Muscle of arm (tissue), 12 donors: Measurements from ENCODE around the gene C10orf67. TPM values are rescaled to one million over a fixed set of nuclear protein-coding genes. Genes with fewer than 3 reads are reported as not detected.
"Not testable (repeated sequence)": the region's sequence is repeated elsewhere in the genome, so short reads cannot be mapped to it uniquely, and the experiment has no call there.

Experiments used
- DNase-seq: peaks from one replicate; pipeline ENCODE4 v3.0.0-alpha.2; 2013
- polyA plus RNA-seq, 12 donors: library from polyadenylated mRNA; unstranded; fragments of 120-200 nt; gene quantifications; one replicate each; pipeline ENCODE4 v1.2.1, GENCODE V29; 2013; ENCODE audit not compliant: insufficient read length in 12 of 12

Gene C10orf67
- polyA plus RNA-seq, 12 donors: 0.13 to 0.34 (median 0.16) TPM; not detected in 3

DNA sequence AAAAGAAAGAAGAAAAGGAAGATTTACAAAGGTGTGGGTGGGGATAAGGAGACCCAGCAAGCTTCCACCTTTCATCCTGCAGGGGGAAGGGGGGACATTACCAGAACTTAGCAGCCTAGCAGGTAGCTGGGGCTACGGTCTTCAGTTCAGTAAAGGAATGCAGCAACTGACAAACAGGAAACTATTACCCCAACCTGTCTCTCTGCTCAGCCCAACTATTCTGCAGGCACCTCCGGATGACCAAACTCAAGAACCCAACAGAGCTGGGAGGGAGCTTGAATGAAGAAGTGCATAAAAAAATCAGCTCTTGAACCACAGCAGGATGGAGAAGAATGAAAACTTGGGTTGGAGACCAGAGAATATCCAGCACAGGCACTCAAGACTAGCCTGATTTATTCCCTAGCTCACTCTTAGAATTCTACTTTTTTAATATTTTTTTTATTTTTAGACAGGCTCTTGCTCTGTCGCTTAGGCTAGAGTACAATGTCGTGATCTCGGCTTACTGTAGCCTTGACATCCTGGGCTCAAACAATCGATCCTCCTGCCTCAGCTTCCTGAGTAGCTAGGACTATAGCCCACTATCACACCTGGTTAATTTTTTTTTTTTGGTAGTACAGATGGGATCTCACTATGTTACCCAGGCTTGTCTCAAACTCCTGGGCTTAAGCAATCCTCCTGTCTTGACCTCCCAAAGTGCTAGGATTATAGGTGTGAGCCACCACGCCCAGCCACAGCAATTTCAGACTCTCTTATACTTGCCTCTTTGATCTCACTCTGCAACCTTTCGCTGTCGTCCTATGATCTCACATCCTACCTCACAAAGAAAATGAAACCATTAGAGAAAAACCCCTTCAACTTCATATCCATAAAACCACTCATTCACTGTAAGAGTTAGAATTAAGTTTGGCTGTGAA lies 18.5 kb upstream of the C10orf67 start:
- no peak for DNase-seq

DNA sequence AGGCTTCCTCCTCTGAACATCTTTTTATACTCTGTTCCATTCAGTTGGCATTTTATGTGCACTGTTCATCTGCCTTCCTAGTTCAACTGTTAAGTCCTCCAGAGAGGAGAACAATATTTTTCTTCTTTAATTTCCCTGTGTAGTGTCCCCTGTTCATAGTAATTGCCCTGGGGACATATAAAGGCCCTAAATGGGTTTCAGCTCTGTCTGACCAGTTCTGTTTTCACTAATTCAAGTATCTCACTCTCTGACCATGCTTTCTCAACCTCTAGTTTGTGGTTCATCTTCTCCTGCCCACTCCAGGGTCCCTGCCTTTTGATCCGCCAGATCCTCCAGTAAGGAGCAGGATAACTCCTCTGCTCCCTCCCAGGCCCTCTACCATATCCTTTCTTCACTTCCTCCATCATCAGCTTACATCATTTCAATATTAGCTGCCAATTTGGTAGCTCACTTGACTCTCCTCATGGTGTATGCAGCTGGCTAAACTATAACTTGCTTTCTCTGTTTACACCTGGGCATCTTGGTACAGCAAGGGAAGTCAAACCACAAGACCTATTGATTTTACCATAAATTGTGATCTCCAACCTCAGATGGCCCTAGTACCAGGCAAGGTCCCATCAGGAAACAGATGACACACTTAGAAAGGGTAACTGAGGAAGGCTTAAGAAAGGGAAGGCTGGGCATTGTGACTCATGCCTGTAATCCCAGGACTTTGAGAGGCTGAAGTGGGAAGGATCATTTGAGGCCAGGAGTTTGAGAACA lies 17.7 kb upstream of the C10orf67 start:
- no peak for DNase-seq

GRCh38 chr10:23361665-23362064 lies 17.1 kb upstream of the C10orf67 start:
- no peak for DNase-seq

DNA sequence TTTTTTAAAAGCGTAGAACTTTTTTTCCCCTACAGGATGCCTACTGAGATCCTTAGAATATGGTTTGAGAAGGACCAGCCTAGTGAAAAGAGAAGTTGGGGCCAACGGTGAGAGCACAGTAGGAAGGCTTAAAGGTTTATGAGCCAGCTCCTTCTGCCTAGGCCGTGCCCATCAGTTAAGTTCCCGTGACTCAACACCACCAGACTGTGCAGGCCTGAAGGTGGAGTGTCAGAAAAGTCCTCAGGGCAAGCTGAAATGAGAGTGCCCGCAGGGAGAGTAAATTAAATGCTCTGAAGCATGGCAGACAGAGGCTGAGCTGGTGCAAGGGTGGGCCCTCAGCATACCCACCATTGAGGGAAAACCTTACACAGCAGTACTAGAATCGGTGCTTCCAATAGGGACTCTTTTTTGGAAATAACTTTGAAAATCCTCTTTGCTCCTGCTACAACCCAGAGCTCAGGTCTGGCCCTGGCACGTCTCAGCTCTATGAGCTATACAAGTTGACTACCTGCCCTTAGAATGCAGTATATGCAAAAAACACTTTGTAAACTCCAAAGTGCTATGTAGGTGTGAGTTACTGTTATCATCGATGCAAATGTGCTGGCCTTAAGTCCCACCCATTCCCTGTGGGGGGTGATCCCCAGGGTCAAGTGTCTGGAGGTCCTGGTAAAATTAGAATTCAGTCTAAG lies 15.2 kb upstream of the C10orf67 start:
- no peak for DNase-seq

DNA sequence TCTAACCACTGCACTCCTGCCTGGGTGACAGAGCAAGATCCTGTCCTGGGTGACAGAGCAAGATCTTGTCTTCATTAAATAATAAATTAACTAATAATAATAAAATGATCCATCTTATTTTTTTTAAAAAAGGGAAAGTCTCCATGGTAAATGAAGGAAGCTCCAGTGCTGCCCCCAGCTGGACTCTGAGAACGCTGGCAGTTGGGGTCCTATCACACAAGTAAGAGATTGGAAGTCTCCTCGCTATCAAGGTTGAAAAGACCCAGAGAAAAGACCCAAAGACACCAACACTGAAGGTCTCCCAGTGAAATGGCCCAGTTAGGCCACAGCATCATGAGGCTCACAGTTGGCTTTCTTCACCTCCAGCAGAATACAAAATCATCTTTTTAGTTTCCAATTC lies 13.8 kb upstream of the C10orf67 start:
- no peak for DNase-seq

- no peak for DNase-seq
These were observed 10.2 kb upstream of the C10orf67 start for GRCh38 chr10:23354630-23355279.

DNA sequence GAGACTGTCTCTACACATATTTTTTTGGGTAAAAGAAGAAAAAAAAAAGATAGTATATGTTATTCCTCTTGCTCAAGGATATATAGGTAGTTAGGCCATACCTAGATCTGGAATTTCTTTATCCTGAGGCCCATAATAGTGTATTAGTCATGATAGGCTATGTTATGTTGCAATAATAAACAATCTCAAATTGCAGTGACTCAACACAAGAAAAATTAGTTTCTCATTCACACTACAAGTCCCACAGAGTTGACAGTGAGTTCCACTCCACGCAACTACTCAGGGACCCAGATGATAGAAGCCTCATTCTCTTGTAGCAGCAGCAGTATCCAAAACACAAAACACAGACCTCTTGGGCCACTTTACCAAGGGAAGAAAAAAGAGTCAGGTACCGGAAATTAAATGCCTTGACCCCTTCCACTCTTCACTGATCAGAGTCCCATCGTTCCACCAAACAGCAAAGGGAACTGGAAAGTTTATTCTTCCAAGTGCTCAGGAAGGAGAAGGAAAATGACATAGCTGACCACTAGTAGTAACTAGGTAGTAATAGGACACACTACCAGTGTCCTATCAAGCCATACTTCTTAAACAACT lies 7.4 kb upstream of the C10orf67 start:
- no peak for DNase-seq

- DNase-seq: not testable (repeated sequence)
These were observed 6.1 kb upstream of the C10orf67 start for GRCh38 chr10:23350706-23351105.

- no peak for DNase-seq
These were observed 1.3 kb upstream of the C10orf67 start for GRCh38 chr10:23345861-23346260.

- peak; percentile 35 for DNase-seq
These were observed 881 bp downstream of the C10orf67 start for GRCh38 chr10:23343591-23344240.

- no peak for DNase-seq
These were observed 2.2 kb downstream of the C10orf67 start for GRCh38 chr10:23342213-23342884.

DNA sequence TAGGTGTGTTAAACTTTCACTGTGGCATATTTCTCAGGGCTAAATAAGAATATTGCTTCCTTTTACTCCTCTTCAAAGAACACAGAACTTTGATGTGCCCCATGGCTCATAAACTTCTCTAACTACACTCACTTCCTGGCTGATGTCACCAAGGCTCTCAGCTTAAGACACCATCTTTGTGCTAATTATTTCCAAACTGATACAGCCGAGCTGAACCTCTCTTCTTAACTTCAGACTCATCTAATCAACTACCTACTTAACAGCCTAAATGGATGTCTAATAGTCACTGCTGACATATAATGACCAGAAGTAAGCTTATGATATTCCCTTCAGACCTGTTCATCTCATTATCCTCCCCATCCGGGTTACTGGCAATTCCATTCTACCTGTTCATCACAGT lies 3.6 kb downstream of the C10orf67 start:
- no peak for DNase-seq

DNA sequence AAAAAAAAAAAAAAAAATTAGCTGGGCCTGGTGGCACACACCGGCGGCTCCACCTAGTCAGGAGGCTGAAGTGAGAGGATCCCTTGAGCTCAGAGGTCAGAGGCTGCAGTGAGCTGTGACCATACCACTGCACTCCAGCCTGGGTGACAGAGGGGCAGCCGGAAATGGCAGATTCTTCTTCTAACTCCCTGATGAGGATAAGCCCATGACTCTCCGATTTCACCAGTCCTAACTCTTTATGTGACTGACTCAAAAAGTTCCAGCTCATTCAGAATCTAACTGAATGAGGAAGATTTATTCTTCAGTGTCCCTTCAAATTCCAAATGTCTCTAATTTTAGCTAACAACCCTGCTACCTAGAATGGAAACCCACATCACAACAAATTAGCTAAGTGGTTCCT lies 4.2 kb downstream of the C10orf67 start:
- no peak for DNase-seq

- no peak for DNase-seq
These were observed 5.7 kb downstream of the C10orf67 start for GRCh38 chr10:23338886-23339285.

DNA sequence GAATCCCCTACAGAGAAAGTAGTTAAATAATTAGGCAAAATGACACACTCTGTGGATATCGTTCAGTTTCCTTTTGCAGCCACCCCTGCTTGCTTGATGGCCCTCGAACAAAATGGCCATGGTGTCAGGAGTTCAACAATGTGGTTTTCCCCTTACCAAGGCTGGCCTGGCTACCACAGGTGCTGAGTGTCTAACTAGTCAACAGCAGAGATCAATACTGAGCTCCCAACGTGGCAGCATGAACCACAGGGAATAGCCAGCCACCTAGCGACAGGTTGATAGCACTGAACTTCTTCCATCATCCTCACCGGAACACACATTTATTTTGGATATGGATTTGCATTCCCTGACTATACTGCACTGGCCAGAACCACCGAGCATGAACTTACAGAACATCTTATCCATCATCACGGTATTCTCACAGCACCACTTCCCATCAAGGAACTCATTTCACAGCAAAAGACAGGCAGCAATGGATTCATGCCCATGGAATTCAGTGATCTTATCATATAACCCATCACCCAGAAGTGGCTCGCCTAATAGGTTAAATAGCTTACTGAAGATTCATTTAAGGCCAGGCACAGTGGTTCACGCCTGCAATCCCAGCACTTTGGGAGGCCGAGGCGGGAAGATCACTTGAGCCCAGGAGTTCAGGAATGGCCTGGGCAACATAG lies 6.3 kb downstream of the C10orf67 start:
- DNase-seq: no peak

- DNase-seq: no peak
These were observed 7.0 kb downstream of the C10orf67 start for GRCh38 chr10:23337616-23338015.

DNA sequence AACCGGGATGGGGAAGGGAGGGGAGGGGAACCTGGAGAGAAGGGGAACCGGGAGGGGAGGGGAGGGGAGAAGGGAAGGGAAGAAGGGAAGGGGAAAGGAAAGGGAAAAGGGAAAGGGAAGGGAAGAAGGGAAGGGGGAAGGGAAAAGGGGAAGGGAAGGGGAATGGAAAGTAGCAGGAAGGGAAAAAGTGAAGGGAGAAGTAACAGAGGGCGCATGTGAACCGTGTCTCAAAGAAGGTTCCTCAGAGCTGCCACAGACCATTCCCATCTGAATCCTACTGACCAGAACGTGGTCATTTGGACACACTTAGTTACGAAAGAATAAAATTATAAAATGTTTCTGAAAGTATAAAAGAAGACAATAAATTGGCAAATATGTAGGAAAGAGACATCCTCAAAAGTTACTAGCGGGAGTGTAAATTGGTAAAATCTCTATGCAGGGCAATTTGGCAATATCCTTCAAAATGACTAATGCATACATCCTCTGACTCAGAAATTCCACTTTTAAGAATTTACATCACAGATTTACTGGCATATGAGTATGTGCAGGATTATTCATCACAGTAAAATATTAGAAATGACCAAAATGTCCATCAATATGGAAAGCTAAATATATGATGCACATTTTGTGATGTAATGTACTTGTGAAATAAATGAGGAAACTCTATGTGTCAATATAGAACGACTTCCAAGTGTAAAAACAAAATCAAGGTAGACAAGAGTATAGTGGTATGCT lies 12.9 kb downstream of the C10orf67 start:
- no peak for DNase-seq

GRCh38 chr10:23330948-23331347 lies 13.6 kb downstream of the C10orf67 start:
- no peak for DNase-seq
